HUDEP-2 (cell line): Measurements from ENCODE around the gene BCAS3.
"Not testable (repeated sequence)": the region's sequence is repeated elsewhere in the genome, so short reads cannot be mapped to it uniquely, and the experiment has no call there.

Experiments
- DNase-seq, 76 experiments: peaks; one replicate each; lab custom pipeline; 2025; ENCODE audit not compliant: unreplicated experiment in 76 of 76; lab: John Stamatoyannopoulos, UW

Gene BCAS3

DNA sequence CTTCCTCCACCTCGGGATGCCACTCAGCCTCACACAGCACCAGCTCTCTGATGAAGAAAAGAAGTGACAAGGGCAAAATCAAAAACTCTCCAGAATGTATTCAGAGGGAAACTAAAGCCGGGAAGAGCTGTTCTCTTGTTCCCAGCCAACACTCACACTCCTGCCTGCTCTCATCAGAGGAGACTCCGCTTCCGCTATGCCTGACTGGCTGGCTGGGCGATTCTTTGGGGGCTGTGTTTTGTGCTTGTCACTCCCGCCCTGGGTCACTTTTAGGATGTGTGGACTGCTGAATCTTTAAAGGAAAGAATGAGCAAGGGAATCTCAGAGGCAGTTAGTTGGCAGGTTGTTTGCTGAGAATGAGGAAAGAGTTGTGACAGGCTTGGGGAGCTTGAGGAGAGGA is 667.4 kb downstream of the BCAS3 start:
- no peak for DNase-seq

DNA sequence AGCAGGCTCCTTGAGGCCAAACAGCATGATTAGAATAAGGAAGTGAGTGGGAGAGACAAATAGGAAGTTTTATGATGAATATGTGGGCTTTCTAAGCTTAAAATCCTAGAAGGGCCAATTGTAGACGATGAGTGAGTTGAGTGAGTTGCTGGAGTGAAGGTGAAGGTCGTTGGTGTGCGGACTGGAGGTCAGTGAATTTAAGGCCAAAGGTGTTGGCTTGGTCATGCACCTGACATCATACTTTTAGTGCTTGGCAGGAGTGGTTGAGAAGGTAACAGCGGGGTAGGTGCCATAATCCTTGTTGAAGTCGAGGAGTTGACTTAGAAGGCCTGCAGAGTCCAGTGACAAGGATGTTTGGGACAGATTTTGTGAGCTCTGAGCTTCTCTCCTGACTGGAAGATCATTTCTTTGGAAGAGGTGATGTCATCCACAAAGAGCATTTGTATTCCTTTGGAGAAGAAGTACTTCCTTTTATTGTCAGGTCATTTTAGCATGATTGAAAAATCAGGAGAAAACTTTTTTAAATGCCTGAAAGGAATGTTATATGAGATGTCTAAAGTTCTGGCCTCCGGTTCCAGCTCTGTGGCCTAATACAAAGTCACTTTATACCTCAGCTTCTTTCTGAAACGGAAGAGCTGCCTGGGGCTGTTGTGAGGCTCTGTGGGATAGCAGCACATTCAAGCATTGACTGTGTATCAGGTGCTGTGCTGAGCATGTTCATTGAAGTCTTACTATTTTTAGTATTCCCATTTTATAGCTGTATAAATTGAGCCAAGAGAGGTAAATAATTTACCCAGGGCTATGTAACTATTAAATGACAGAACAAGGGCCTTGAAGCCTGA is 668.4 kb downstream of the BCAS3 start:
- no peak for DNase-seq

DNA sequence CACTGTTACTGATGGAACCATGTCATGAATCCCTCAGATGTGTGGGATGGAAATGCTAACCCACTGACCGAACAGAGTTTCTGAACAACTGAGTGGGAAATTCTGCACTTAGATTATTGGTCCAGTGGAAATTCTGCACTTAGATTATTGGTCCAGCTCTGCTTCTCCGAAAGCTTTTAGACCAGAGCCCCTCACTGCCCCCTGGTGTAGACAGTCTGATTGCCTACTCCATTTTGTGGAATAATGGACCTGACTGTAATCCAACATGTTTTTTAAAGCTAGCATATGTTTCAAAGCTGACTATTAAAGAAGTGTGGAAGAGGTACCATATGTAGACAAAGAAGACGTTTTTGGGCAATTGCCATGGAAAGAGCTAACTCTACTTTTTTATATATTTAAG is 671.7 kb downstream of the BCAS3 start:
- DNase-seq: no peak

DNA sequence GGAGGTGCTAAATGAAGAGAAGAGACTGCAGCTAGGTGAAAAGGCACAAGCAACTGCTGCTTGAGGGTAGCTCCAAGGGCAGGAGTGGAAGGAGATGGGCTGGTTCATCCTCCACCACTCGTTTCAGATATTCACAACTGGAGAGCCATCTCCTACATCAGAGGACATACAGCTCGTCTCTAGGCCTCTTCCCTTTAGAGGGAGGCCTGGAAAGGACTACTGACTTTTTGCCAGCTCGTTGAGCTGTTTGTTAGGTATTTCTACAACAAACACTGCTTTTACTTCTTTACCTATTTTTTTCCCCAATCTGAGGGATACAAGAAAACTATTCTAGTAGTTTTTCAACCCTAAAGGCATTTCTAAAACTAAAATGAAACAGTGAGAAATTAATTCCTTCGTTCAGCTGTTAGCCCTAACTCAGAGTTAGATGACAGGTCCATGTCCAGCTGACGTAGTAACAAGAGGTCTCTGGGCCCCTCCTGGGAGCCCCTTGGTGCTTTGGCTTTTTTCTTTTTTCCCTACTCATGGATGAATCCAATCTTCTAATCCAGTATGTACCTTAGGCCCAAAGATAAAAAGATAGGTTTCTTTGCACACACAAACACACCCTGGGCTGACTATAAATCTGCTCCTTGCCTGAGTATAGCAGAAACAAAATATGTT is 674.2 kb downstream of the BCAS3 start:
- DNase-seq: no peak

- DNase-seq: no peak
These were observed 674.7 kb downstream of the BCAS3 start for GRCh38 chr17:61352408-61352770.

GRCh38 chr17:61352781-61353491 is 675.3 kb downstream of the BCAS3 start:
- no peak for DNase-seq

- no peak for DNase-seq
These were observed 676.0 kb downstream of the BCAS3 start for GRCh38 chr17:61353615-61354014.

- no peak for DNase-seq
These were observed 677.5 kb downstream of the BCAS3 start for GRCh38 chr17:61354895-61355874.

GRCh38 chr17:61357061-61357460 is 679.4 kb downstream of the BCAS3 start:
- DNase-seq: not testable (repeated sequence)

DNA sequence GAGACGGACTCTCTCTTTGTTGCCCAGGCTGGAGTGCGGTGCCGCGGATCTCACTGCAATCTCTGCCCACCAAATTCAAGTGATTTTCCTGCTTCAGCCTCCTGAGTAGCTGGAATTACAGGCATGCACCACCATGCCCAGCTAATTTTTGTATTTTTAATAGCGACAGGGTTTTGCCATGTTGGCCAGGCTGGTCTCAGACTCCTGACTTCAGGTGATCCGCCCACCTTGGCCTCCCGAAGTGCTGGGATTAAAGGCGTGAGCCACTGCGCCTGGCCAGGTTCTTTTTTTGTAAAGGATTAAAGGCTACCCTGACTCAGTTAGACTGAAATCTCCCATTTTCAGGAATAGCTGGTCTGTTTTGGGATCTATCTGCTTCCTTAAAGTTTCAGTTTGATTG is 681.9 kb downstream of the BCAS3 start:
- not testable (repeated sequence) for DNase-seq

- DNase-seq: no peak
These were observed 682.8 kb downstream of the BCAS3 start for GRCh38 chr17:61360318-61360943.

DNA sequence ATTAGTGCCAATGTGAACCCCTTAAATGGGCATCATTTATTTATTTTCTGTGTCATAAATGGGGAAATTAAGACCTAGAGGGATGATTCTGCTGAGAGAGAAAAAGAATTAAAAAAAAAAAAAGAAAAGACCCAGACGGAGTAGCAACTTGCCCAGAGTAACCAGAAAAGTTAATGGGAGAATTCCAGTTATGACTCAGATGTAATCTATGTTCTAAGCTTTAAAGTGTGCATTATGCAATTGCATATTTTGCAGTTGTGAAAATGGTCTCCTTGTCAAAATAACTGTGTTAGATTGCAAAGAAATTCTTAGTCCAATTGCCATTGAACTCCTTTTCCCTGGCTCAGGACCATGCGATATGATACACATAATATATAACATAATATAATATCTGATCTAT is 683.4 kb downstream of the BCAS3 start:
- no peak for DNase-seq

- DNase-seq: no peak
These were observed 684.7 kb downstream of the BCAS3 start for GRCh38 chr17:61362396-61362795.

DNA sequence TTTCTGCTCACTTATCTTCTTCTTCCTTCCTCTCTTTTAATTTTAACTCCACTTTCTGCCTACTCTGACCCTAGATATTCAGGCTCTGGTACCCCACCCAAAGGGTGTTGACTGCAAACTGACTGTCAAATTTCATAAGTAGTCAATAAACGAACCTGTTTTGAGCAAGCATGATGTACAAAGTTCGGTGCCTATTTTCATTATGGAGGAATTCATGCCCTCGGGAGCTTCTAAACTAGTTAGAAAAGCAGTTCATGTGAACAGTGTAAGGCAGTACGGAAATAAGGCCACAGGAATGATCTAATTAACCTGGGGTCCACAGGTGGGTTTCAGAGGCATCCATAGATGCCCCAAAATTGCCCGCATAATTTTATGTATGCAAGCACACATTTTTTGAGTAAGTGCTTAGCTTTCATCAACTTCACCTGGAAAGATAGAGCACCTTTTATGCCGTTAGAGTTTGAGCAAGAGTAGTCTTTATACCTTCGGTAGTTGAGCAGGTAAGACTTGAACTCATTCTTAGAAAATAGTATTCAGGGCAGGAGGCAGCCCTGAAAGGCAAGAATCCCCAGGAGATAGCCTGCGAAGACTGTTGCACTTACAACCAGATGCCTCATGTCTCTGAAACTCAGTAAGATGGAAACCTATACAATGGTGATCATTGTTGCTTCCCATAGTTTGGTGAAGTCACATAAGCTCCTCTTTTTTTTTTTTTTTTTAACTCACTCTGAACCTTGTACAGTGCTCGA is 685.4 kb downstream of the BCAS3 start:
- no peak for DNase-seq

GRCh38 chr17:61363601-61364462 is 686.2 kb downstream of the BCAS3 start:
- no peak for DNase-seq

DNA sequence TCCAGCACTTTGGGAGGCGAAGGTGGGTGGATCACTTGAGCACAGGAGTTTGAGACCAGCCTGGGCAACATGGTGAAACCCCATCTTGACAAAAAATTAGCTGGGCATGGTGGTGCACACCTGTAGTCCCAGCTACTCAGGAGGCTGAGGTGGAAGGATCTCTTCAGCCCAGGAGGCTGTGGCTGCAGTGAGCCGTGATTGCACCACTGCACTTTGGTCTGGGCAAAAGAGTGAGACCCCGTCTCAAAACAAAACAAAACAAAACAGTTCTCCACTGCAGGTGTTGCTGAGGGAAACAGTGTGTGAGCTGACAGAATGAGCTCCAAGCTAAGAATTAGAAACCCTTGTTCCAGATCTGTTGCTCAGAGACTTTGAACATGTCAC is 686.8 kb downstream of the BCAS3 start:
- DNase-seq: no peak

DNA sequence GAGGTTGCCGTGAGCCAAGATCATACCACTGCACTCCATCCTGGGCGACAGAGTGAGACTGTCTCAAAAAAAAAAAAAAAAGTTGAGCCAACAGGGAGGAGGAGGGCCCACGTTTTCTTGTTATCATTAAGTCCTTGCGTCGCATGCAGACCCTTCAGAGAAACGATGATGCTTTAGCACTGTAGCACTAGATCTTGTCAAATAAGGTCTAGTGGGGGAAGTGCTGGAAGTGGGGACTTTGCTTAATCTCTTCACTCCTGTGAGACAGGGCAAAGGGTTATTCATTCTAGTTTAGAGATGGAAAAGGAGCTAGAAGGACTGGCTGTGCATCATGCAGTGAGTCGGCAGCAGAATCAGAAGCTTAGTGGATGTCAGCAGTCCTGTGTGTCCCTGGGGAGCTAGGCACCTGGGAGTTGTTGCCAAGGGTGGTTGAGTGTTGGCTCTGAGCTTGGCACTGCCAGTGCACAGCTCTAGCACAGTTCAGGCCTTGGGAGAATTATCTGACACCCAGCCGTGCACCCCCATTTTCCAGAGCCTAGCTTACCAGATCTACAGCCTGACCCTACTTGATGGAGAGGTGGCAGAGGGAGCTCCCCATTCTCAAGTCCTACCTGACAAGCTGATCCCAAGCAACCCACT is 688.5 kb downstream of the BCAS3 start:
- DNase-seq: no peak
